ENCODE data around the gene ABHD12.

DNA sequence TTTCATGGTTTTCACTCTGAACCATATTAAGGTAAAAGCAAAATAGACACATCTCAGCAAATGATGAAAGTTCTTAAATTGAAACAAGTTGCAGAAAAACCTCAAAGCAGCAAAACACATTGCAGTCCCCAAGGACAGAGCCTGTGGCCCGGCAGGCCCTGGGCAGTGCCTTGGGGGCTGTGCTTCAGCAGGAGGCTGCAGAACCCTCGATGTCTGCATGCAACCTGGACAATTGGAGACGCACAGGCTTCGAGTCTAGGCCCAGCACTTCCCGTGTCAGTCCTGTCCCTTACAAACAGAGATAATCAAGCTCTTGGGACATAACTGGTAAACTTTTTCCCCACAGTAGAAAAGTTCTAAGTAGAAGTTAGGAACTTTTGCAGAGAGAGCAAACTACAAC, 133.5 kb downstream of the ABHD12 start:
- TF ChIP-seq, protein P1, sequence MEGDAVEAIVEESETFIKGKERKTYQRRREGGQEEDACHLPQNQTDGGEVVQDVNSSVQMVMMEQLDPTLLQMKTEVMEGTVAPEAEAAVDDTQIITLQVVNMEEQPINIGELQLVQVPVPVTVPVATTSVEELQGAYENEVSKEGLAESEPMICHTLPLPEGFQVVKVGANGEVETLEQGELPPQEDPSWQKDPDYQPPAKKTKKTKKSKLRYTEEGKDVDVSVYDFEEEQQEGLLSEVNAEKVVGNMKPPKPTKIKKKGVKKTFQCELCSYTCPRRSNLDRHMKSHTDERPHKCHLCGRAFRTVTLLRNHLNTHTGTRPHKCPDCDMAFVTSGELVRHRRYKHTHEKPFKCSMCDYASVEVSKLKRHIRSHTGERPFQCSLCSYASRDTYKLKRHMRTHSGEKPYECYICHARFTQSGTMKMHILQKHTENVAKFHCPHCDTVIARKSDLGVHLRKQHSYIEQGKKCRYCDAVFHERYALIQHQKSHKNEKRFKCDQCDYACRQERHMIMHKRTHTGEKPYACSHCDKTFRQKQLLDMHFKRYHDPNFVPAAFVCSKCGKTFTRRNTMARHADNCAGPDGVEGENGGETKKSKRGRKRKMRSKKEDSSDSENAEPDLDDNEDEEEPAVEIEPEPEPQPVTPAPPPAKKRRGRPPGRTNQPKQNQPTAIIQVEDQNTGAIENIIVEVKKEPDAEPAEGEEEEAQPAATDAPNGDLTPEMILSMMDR (IDR thresholded peaks at IDR 0.05; ENCODE audit: insufficient read depth, low read length): no peak
- no peak for TF ChIP-seq POLR2AphosphoS5 (IDR thresholded peaks at IDR 0.05; ENCODE audit: low read depth)
- TF ChIP-seq, protein P2, sequence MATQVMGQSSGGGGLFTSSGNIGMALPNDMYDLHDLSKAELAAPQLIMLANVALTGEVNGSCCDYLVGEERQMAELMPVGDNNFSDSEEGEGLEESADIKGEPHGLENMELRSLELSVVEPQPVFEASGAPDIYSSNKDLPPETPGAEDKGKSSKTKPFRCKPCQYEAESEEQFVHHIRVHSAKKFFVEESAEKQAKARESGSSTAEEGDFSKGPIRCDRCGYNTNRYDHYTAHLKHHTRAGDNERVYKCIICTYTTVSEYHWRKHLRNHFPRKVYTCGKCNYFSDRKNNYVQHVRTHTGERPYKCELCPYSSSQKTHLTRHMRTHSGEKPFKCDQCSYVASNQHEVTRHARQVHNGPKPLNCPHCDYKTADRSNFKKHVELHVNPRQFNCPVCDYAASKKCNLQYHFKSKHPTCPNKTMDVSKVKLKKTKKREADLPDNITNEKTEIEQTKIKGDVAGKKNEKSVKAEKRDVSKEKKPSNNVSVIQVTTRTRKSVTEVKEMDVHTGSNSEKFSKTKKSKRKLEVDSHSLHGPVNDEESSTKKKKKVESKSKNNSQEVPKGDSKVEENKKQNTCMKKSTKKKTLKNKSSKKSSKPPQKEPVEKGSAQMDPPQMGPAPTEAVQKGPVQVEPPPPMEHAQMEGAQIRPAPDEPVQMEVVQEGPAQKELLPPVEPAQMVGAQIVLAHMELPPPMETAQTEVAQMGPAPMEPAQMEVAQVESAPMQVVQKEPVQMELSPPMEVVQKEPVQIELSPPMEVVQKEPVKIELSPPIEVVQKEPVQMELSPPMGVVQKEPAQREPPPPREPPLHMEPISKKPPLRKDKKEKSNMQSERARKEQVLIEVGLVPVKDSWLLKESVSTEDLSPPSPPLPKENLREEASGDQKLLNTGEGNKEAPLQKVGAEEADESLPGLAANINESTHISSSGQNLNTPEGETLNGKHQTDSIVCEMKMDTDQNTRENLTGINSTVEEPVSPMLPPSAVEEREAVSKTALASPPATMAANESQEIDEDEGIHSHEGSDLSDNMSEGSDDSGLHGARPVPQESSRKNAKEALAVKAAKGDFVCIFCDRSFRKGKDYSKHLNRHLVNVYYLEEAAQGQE (IDR thresholded peaks at IDR 0.05; ENCODE audit: insufficient replicate concordance, low read depth): no peak
- no peak for TF ChIP-seq SPI1 (IDR thresholded peaks at IDR 0.05; ENCODE audit: borderline replicate concordance, low read depth)
- TF ChIP-seq GABPA (IDR thresholded peaks at IDR 0.05; ENCODE audit: low read depth): no peak
